ENCODE data around the gene EPS8.

- TF ChIP-seq, protein P1, sequence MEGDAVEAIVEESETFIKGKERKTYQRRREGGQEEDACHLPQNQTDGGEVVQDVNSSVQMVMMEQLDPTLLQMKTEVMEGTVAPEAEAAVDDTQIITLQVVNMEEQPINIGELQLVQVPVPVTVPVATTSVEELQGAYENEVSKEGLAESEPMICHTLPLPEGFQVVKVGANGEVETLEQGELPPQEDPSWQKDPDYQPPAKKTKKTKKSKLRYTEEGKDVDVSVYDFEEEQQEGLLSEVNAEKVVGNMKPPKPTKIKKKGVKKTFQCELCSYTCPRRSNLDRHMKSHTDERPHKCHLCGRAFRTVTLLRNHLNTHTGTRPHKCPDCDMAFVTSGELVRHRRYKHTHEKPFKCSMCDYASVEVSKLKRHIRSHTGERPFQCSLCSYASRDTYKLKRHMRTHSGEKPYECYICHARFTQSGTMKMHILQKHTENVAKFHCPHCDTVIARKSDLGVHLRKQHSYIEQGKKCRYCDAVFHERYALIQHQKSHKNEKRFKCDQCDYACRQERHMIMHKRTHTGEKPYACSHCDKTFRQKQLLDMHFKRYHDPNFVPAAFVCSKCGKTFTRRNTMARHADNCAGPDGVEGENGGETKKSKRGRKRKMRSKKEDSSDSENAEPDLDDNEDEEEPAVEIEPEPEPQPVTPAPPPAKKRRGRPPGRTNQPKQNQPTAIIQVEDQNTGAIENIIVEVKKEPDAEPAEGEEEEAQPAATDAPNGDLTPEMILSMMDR (IDR thresholded peaks at IDR 0.05; ENCODE audit: borderline replicate concordance, extremely low read depth, low read length, poor library complexity, severe bottlenecking), result no peak
- TF ChIP-seq EZH2 (IDR thresholded peaks at IDR 0.05; ENCODE audit: borderline replicate concordance, low read depth, low read length, severe bottlenecking), result no peak
These were observed 95.8 kb downstream of the EPS8 start for GRCh38 chr12:15693228-15693911.

Measured in DND-41 (cell line).